Mesenchymal stem cell (in vitro differentiated cells and primary cell): ENCODE data around the gene KRT5.

Source experiments
- DNase-seq: peaks from one replicate; pipeline ENCODE4 v3.0.0-alpha.2; 2013
- H2AFZ ChIP-seq: one replicate; pipeline ENCODE4 v1.6.1; 2013; ENCODE audit warnings: low read depth, mild to moderate bottlenecking, control low read depth, inconsistent platforms, low read length, moderate library complexity
- H2AK5ac ChIP-seq: 2 replicates; pipeline ENCODE4 v1.6.1; 2013; ENCODE audit warnings: low read length, moderate library complexity, mild to moderate bottlenecking, inconsistent platforms; ENCODE audit not compliant: severe bottlenecking
- H2BK120ac ChIP-seq: one replicate; pipeline ENCODE4 v1.6.1; 2013; ENCODE audit warnings: low read depth, mild to moderate bottlenecking, inconsistent platforms, low read length, moderate library complexity
- H2BK12ac ChIP-seq, 2 experiments: one replicate each; pipeline ENCODE4 v1.6.1; 2013; ENCODE audit warnings: inconsistent platforms in 2 of 2, low read length in 2 of 2, mild to moderate bottlenecking in 2 of 2, moderate library complexity in 2 of 2, control low read depth in 1 of 2
- H2BK15ac ChIP-seq: one replicate; pipeline ENCODE4 v1.6.1; 2013; ENCODE audit warnings: mild to moderate bottlenecking, low read depth, inconsistent platforms; ENCODE audit not compliant: poor library complexity, severe bottlenecking
- H2BK5ac ChIP-seq: 2 replicates; pipeline ENCODE4 v1.6.1; 2013; ENCODE audit warnings: low read depth, mild to moderate bottlenecking, low read length, control low read depth, inconsistent platforms; ENCODE audit not compliant: poor library complexity, severe bottlenecking
- H3K14ac ChIP-seq, 2 experiments: one replicate each; pipeline ENCODE4 v1.6.1; 2013; ENCODE audit warnings: inconsistent platforms in 2 of 2, low read length in 2 of 2, control low read depth in 1 of 2, mild to moderate bottlenecking in 1 of 2, moderate library complexity in 1 of 2
- H3K18ac ChIP-seq, 2 experiments: one replicate each; pipeline ENCODE4 v1.6.1; 2013; ENCODE audit warnings: inconsistent platforms in 2 of 2, low read length in 2 of 2, control low read depth in 1 of 2, low read depth in 1 of 2, mild to moderate bottlenecking in 1 of 2
- H3K23ac ChIP-seq, 2 experiments: one replicate each; pipeline ENCODE4 v1.6.1; 2013; ENCODE audit warnings: inconsistent platforms in 2 of 2, low read length in 2 of 2, mild to moderate bottlenecking in 2 of 2, moderate library complexity in 2 of 2, control low read depth in 1 of 2
- H3K27ac ChIP-seq: 2 replicates; pipeline ENCODE4 v1.5.1; 2013; ENCODE audit warnings: mild to moderate bottlenecking, moderate library complexity, low read length, control low read depth, inconsistent platforms; ENCODE audit not compliant: poor library complexity, severe bottlenecking
- H3K27me3 ChIP-seq, 2 experiments: 2 replicates each; pipeline versions ENCODE4 v1.6.1 to v1.7.0; 2013; ENCODE audit warnings: low read length in 2 of 2, mild to moderate bottlenecking in 2 of 2, moderate library complexity in 2 of 2, control low read depth in 1 of 2, inconsistent platforms in 1 of 2; ENCODE audit not compliant: control insufficient read depth in 1 of 2, insufficient read depth in 1 of 2
- H3K36me3 ChIP-seq, 2 experiments: 2 replicates each; pipeline versions ENCODE4 v1.6.1 to v1.7.0; 2013; ENCODE audit warnings: low read length in 2 of 2, control low read depth in 1 of 2, inconsistent platforms in 1 of 2, low read depth in 1 of 2, mild to moderate bottlenecking in 1 of 2; ENCODE audit not compliant: insufficient read depth in 2 of 2, control insufficient read depth in 1 of 2
- H3K4ac ChIP-seq, 2 experiments: one replicate each; pipeline ENCODE4 v1.6.1; 2013; ENCODE audit warnings: inconsistent platforms in 2 of 2, low read length in 2 of 2, mild to moderate bottlenecking in 2 of 2, moderate library complexity in 2 of 2, control low read depth in 1 of 2, low read depth in 1 of 2
- H3K4me1 ChIP-seq: 2 replicates; pipeline ENCODE4 v1.6.1; 2013; ENCODE audit warnings: low read depth, low read length, control low read depth; ENCODE audit not compliant: control insufficient read depth, insufficient read depth
- H3K4me2 ChIP-seq: 2 replicates; pipeline ENCODE4 v1.6.1; 2013; ENCODE audit warnings: low read length, mild to moderate bottlenecking, inconsistent platforms; ENCODE audit not compliant: poor library complexity, severe bottlenecking
- H3K4me3 ChIP-seq, 2 experiments: 2 replicates each; pipeline versions ENCODE4 v1.5.1 to v1.7.0; 2013; ENCODE audit warnings: low read length in 2 of 2, mild to moderate bottlenecking in 2 of 2, control low read depth in 1 of 2, low read depth in 1 of 2; ENCODE audit not compliant: insufficient read depth in 1 of 2
- H3K79me1 ChIP-seq: replicated peaks from 2 replicates; pipeline ENCODE4 v1.6.1; 2013; ENCODE audit warnings: mild to moderate bottlenecking, control low read depth, low read length, inconsistent platforms; ENCODE audit not compliant: poor library complexity, severe bottlenecking
- H3K9ac ChIP-seq: 2 replicates; pipeline ENCODE4 v1.7.0; 2013; ENCODE audit warnings: mild to moderate bottlenecking, low read length, moderate library complexity
- H3K9me3 ChIP-seq: 2 replicates; pipeline ENCODE4 v1.7.0; 2013; ENCODE audit warnings: mild to moderate bottlenecking, low read length; ENCODE audit not compliant: control insufficient read depth
- H4K8ac ChIP-seq: one replicate; pipeline ENCODE4 v1.6.1; 2013; ENCODE audit warnings: inconsistent platforms, mild to moderate bottlenecking, low read length, moderate library complexity
- H4K91ac ChIP-seq: one replicate; pipeline ENCODE4 v1.6.1; 2013; ENCODE audit warnings: mild to moderate bottlenecking, low read length, inconsistent platforms
- WGBS: methylation state at CpG from one replicate; pipeline ENCODE4 v1.1.7; 2013; ENCODE audit warnings: mixed read lengths; 5-methylcytosine and 5-hydroxymethylcytosine counted together

The KRT5 gene

DNA sequence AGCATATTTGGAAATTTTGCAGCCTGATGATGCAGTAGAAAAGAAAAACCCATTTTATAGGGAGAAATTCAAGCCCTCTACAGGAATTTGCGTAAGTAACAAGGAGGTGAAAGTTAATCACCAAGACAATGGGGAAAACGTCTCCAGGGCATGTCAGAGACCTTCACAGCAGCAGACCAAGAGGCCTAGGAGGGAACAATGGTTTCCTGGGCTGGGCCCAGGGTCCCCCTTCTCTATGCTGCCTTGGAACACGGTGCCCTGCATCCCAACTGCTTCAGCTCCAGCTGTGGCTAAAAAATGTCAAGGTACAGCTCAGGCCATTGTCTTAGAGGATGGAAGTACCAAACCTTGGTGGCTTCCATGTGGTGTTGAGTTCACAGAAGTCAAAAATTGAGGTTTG, 40.1 kb downstream of the KRT5 start:
- no peak overlapping the region for H2AK5ac ChIP-seq
- no peak for DNase-seq

GRCh38 chr12:52477651-52478050, 42.5 kb downstream of the KRT5 start:
- H3K4me1 ChIP-seq = no peaks in the 10 kb centered on the region
- H2BK5ac ChIP-seq = no peak overlapping the region
- no peak overlapping the region for H2BK12ac ChIP-seq
- H3K27ac ChIP-seq = no peak overlapping the region
- no peak overlapping the region for H2BK15ac ChIP-seq
- H4K91ac ChIP-seq = no peak overlapping the region
- H4K8ac ChIP-seq = no peak overlapping the region
- H3K4ac ChIP-seq = no peak overlapping the region
- no peak overlapping the region for H3K14ac ChIP-seq
- H3K27me3 ChIP-seq = peaks cover 0 to 29% of the 10 kb centered on the region in 2 experiments
- H2BK120ac ChIP-seq = no peak overlapping the region
- 63% methylated on average over 1 of the region's 2 CpGs for WGBS
- no peak overlapping the region for H3K4me2 ChIP-seq
- H3K36me3 ChIP-seq = no peaks in the 10 kb centered on the region
- no peak overlapping the region for H2AFZ ChIP-seq
- DNase-seq = no peak
- no peak overlapping the region for H3K4me3 ChIP-seq
- H3K79me1 ChIP-seq = no peaks in the 10 kb centered on the region
- H3K9me3 ChIP-seq = peaks cover 8% of the 10 kb centered on the region
- H3K9ac ChIP-seq = no peak overlapping the region
- H3K23ac ChIP-seq = no peak overlapping the region
- H3K18ac ChIP-seq = no peak overlapping the region
- no peak overlapping the region for H2AK5ac ChIP-seq

More for the DNA sequence above, 40.1 kb downstream of the KRT5 start:
- Histone ChIP-seq H3K23ac (no peak overlapping the region), H3K4ac (no peak overlapping the region), H2AFZ (no peak overlapping the region), H3K4me1 (no peaks in the 10 kb centered on the region), H3K9me3 (peaks cover 22% of the 10 kb centered on the region), H3K27ac (no peak overlapping the region), H2BK120ac (no peak overlapping the region), H3K4me3 (no peak overlapping the region), H2BK12ac (no peak overlapping the region), H4K8ac (no peak overlapping the region), H3K4me2 (no peak overlapping the region), H2BK5ac (no peak overlapping the region), H4K91ac (no peak overlapping the region), H2BK15ac (no peak overlapping the region), H3K18ac (no peak overlapping the region), H3K36me3 (no peaks in the 10 kb centered on the region), H3K27me3 (peaks cover 0 to 34% of the 10 kb centered on the region in 2 experiments), H3K79me1 (no peaks in the 10 kb centered on the region), H3K9ac (no peak overlapping the region), H3K14ac (no peak overlapping the region)
- 56% methylated on average over 3 of the region's 3 CpGs for WGBS

DNA sequence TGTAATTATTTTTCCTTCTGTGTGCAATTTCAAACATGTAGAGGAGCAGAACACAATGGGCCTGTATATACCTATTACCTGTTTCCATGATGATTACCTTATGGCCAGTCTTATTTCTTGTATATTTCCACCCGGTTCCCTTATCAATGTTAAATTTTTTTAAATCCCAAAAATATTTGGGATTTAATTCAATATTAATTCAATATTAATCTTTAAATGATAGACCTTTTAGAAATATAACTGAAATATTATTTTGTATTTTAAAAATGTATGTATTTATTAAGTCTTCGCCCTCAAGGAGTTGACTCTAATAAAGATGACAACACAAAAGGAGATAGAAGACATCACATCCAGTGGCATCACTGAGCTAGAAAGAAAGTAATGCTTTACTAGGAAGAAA, 46.0 kb downstream of the KRT5 start:
- H3K36me3 ChIP-seq = no peaks in the 10 kb centered on the region
- no peak overlapping the region for H2BK15ac ChIP-seq
- H4K8ac ChIP-seq = no peak overlapping the region
- no peak for DNase-seq
- H3K79me1 ChIP-seq = no peaks in the 10 kb centered on the region
- H3K27me3 ChIP-seq = peaks cover 0 to 34% of the 10 kb centered on the region in 2 experiments
- no CpG with 5 or more reads among the region's 2 CpGs for WGBS
- H3K4me2 ChIP-seq = no peak overlapping the region
- H3K14ac ChIP-seq = no peak overlapping the region
- H4K91ac ChIP-seq = no peak overlapping the region
- H2BK12ac ChIP-seq = no peak overlapping the region
- H3K27ac ChIP-seq = no peak overlapping the region
- H2AK5ac ChIP-seq = no peak overlapping the region
- peaks cover 8% of the 10 kb centered on the region for H3K9me3 ChIP-seq
- H2BK5ac ChIP-seq = no peak overlapping the region
- H3K4me1 ChIP-seq = no peaks in the 10 kb centered on the region
- H3K9ac ChIP-seq = no peak overlapping the region
- no peak overlapping the region for H2AFZ ChIP-seq
- H3K4ac ChIP-seq = no peak overlapping the region
- no peak overlapping the region for H3K23ac ChIP-seq
- no peak overlapping the region for H2BK120ac ChIP-seq
- H3K4me3 ChIP-seq = no peak overlapping the region
- no peak overlapping the region for H3K18ac ChIP-seq

GRCh38 chr12:52473768-52474167, 46.4 kb downstream of the KRT5 start, which contains the start of gene KRT6C:
Gene KRT6C (minus strand): TSS chr12:52473805. CDS start chr12:52473737, 68 bp downstream.
- no peak within 1 kb of the TSS for H2BK15ac ChIP-seq
- no peak within 1 kb of the TSS for H4K8ac ChIP-seq
- H3K14ac ChIP-seq = no peak within 1 kb of the TSS
- peaks cover 8% of the 10 kb centered on the region for H3K9me3 ChIP-seq
- H3K4me2 ChIP-seq = no peak within 1 kb of the TSS
- H2AK5ac ChIP-seq = no peak within 1 kb of the TSS
- H3K27ac ChIP-seq = no peak within 1 kb of the TSS
- WGBS = 91% methylated on average over 4 of the region's 4 CpGs
- H3K9ac ChIP-seq = no peak within 1 kb of the TSS
- no peak within 1 kb of the TSS for H4K91ac ChIP-seq
- H3K4ac ChIP-seq = no peak within 1 kb of the TSS
- no peak within 1 kb of the TSS for H2BK5ac ChIP-seq
- no peak within 1 kb of the TSS for H3K18ac ChIP-seq
- H2BK120ac ChIP-seq = no peak within 1 kb of the TSS
- H3K79me1 ChIP-seq = no peaks in the 10 kb centered on the region
- H3K4me3 ChIP-seq = no peak within 1 kb of the TSS
- no peak within 1 kb of the TSS for H2AFZ ChIP-seq
- H3K36me3 ChIP-seq = no peaks in the 10 kb centered on the region
- H3K23ac ChIP-seq = no peak within 1 kb of the TSS
- no peak within 1 kb of the TSS for H2BK12ac ChIP-seq
- no peaks in the 10 kb centered on the region for H3K4me1 ChIP-seq
- peaks cover 0 to 32% of the 10 kb centered on the region in 2 experiments for H3K27me3 ChIP-seq
- DNase-seq = no peak
